Measurements from ENCODE around the gene TRIL. TPM values are rescaled to one million over a fixed set of nuclear protein-coding genes. Genes with fewer than 3 reads are reported as not detected.

Gene TRIL
- total RNA-seq, 2 experiments from 2014 or later, result not detected

GRCh38 chr7:28958980-28959347, 834 bp upstream of the TRIL start:
- no peak for DNase-seq
- no peak for ATAC-seq (ENCODE audit: poor library complexity)
- POLR2A ChIA-PET, result interaction anchor here (0.6 kb wide), 1 partner anchor 81 kb away, joined by 5 read pairs; no protein-coding TSS in a partner anchor
- no peak for TF ChIP-seq CTCF (IDR thresholded peaks at IDR 0.05)
- H3K27ac Mint-ChIP-seq, result no peak overlapping the region
- no peaks in the 10 kb centered on the region for H3K9me3 Mint-ChIP-seq
- H3K4me1 ChIP-seq (ENCODE audit: insufficient read depth, low read length), result peaks cover 26% of the 10 kb centered on the region
- H3K27me3 ChIP-seq (ENCODE audit: control insufficient read depth in 1 of 2, insufficient read depth in 2 of 2, low read length in 2 of 2), result peaks cover 32 to 53% of the 10 kb centered on the region in 2 experiments
- CTCF ChIA-PET, result no interaction called here
- H3K4me1 Mint-ChIP-seq (ENCODE audit: low read depth), result peaks cover 9% of the 10 kb centered on the region
- no peak overlapping the region for H3K27ac ChIP-seq (ENCODE audit: low read depth in 1 of 2, low read length in 2 of 2)
- H3K27me3 Mint-ChIP-seq, result peaks cover 60% of the 10 kb centered on the region
- H3K4me3 ChIP-seq (ENCODE audit: low read length), result no peak overlapping the region
- H3K36me3 ChIP-seq (ENCODE audit: insufficient read depth, low read length), result no peaks in the 10 kb centered on the region
- peak overlapping the region; percentile 27 for H3K4me3 Mint-ChIP-seq
- H3K9me3 ChIP-seq (ENCODE audit: control insufficient read depth in 1 of 2, insufficient read depth in 1 of 2, low read length in 2 of 2), result peaks cover 0 to 22% of the 10 kb centered on the region in 2 experiments
- intact Hi-C loops (cut with DNase I, micrococcal nuclease), result no loop called here
- no peaks in the 10 kb centered on the region for H3K36me3 Mint-ChIP-seq (ENCODE audit: low read depth)

GRCh38 chr7:28957751-28958234, 337 bp downstream of the TRIL start:
- no peaks in the 10 kb centered on the region for H3K9me3 Mint-ChIP-seq
- Histone ChIP-seq H3K4me3 (ENCODE audit: low read length) (no peak overlapping the region), H3K9me3 (ENCODE audit: control insufficient read depth in 1 of 2, insufficient read depth in 1 of 2, low read length in 2 of 2) (peaks cover 0 to 22% of the 10 kb centered on the region in 2 experiments), H3K27ac (ENCODE audit: low read depth in 1 of 2, low read length in 2 of 2) (no peak overlapping the region), H3K27me3 (ENCODE audit: control insufficient read depth in 1 of 2, insufficient read depth in 2 of 2, low read length in 2 of 2) (peaks cover 37 to 53% of the 10 kb centered on the region in 2 experiments), H3K36me3 (ENCODE audit: insufficient read depth, low read length) (no peaks in the 10 kb centered on the region), H3K4me1 (ENCODE audit: insufficient read depth, low read length) (peaks cover 26% of the 10 kb centered on the region)
- TF ChIP-seq CTCF (IDR thresholded peaks at IDR 0.05), result no peak
- POLR2A ChIA-PET, result interaction anchor here (0.6 kb wide), 1 partner anchor 384 kb away, joined by 3 read pairs; no protein-coding TSS in a partner anchor
- no peak overlapping the region for H3K27ac Mint-ChIP-seq
- CTCF ChIA-PET, result no interaction called here
- H3K4me1 Mint-ChIP-seq (ENCODE audit: low read depth), result peaks cover 9% of the 10 kb centered on the region
- ATAC-seq (ENCODE audit: poor library complexity), result no peak
- no peaks in the 10 kb centered on the region for H3K36me3 Mint-ChIP-seq (ENCODE audit: low read depth)
- DNase-seq, result peak in 1 of 14 experiments; percentile 6
- peaks cover 72% of the 10 kb centered on the region for H3K27me3 Mint-ChIP-seq
- H3K4me3 Mint-ChIP-seq, result peak overlapping the region; percentile 60
- intact Hi-C loops (cut with DNase I, micrococcal nuclease), result no loop called here

GRCh38 chr7:28957064-28957750, 923 bp downstream of the TRIL start:
- no peak overlapping the region for H3K27ac Mint-ChIP-seq

More at GRCh38 chr7:28957064-28957750, 923 bp downstream of the TRIL start:
- H3K4me3 ChIP-seq (ENCODE audit: low read length), result no peak overlapping the region
- intact Hi-C loops (cut with DNase I, micrococcal nuclease), result no loop called here
- ATAC-seq (ENCODE audit: poor library complexity) (no peak), DNase-seq (peak in 1 of 14 experiments; percentile 8)
- H3K36me3 ChIP-seq (ENCODE audit: insufficient read depth, low read length), result no peaks in the 10 kb centered on the region
- H3K27ac ChIP-seq (ENCODE audit: low read depth in 1 of 2, low read length in 2 of 2), result no peak overlapping the region
- peaks cover 26% of the 10 kb centered on the region for H3K4me1 ChIP-seq (ENCODE audit: insufficient read depth, low read length)
- no peak for TF ChIP-seq CTCF (IDR thresholded peaks at IDR 0.05)
- peaks cover 37 to 53% of the 10 kb centered on the region in 2 experiments for H3K27me3 ChIP-seq (ENCODE audit: control insufficient read depth in 1 of 2, insufficient read depth in 2 of 2, low read length in 2 of 2)
- peaks cover 0 to 22% of the 10 kb centered on the region in 2 experiments for H3K9me3 ChIP-seq (ENCODE audit: control insufficient read depth in 1 of 2, insufficient read depth in 1 of 2, low read length in 2 of 2)
- Mint-ChIP-seq H3K9me3 (no peaks in the 10 kb centered on the region), H3K27me3 (peaks cover 78% of the 10 kb centered on the region), H3K4me1 (ENCODE audit: low read depth) (peaks cover 9% of the 10 kb centered on the region), H3K36me3 (ENCODE audit: low read depth) (no peaks in the 10 kb centered on the region), H3K4me3 (peak overlapping the region; percentile 60)
- CTCF ChIA-PET, result no interaction called here
- POLR2A ChIA-PET, result interaction anchor here (1.0 kb wide), 1 partner anchor 134 kb away, joined by 3 read pairs; no protein-coding TSS in a partner anchor
